Measurements from ENCODE around the gene USP6.
"Not testable (repeated sequence)": the region's sequence is repeated elsewhere in the genome, so short reads cannot be mapped to it uniquely, and the experiment has no call there.

The USP6 gene

GRCh38 chr17:5136580-5137412 lies 21.0 kb downstream of the USP6 start:
- DNase-seq, result not testable (repeated sequence)

DNA sequence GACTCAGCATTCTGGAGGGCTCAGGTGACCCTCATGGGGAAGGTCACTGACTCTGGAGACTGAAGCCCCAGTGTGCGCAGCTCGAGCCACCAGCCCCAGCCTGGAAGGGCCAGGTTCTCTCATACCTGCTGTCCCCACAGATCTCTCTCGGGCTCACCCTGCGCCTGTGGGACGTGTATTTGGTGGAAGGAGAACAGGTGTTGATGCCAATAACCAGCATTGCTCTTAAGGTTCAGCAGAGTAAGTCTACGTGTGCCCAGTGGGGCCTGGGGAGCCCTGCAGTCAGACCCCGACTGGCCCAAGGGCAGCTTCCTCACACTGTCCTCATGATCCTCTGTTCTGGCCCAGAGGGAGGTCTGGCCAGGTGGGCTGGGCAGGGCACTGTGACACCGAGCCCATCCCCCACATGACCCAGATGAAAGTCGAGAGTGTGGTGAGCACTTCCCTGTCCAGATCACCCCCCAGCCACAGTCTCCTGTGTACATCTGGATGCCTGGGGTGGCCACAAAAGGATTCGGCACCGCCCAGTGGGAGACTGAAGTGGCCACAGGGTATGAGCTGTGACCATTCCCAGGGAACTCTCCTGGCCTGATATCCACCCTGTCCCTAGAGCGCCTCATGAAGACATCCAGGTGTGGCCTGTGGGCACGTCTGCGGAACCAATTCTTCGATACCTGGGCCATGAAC lies 21.8 kb downstream of the USP6 start:
- not testable (repeated sequence) for DNase-seq

DNA sequence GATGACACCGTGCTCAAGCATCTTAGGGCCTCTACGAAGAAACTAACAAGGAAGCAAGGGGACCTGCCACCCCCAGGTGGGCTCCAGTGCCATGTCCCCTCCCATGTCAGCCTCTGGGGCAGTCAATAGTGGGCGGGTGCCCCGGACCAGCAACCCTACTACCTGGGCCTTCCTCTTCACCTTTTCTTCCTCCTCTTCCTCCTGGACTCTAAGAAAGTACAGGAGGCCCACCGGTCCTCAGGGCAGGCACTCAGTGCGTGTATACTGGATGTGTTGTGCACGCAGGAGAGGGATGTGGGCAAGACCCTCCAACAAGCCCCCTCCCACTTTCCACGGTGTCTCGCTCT lies 22.3 kb downstream of the USP6 start:
- not testable (repeated sequence) for DNase-seq

DNA sequence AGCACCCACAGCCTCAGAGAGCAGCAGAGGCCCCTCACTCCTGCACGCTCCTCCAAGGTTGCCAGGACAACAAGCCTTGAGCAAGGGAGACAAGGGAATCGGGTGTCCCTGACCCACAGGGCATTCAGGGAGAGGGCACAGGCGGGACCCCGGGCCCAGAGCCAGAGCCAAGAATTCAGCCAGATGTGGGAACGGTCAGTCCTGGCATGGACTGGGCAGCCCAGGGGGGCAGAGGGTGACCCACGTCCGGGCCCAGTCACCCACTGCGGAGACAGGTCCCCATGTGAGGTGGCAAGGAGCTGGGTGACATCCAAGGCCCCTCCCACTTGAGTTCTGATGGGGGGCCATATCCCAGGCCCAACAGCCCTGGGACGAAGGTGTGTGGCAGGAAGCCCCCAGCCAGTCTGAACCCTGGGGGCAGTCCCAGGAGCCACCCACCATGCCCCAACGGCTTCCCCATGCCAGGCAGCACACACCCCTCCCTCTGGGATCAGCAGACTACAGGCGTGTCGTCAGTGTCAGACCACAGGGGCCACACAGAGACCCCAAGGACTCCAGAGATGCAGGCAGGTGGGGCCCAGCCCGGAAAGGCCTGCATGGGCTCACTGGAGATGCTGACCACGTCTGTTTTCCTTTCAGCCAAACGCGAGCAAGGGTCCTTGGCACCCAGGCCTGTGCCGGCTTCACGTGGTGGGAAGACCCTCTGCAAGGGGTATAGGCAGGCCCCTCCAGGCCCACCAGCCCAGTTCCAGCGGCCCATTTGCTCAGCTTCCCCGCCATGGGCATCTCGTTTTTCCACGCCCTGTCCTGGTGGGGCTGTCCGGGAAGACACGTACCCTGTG lies 23.0 kb downstream of the USP6 start:
- no peak for DNase-seq

GRCh38 chr17:5139458-5139732 lies 23.6 kb downstream of the USP6 start:
- no peak for DNase-seq

DNA sequence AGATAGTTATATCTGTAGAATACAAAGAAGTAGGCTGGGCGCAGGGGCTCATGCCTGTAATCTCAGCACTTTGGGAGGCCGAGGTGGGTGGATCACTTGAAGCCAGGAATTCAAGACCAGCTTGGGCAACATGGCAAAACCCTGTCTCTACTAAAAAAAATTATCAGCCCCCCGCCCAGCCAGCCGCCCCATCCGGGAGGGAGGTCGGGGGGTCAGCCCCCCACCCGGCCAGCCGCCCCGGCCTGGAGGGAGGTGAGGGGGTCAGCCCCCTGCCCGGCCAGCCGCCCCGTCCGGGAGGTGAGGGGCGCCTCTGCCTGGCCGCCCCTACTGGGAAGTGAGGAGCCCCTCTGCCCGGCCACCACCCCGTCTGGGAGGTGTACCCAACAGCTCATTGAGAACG lies 27.0 kb downstream of the USP6 start:
- not testable (repeated sequence) for DNase-seq

GRCh38 chr17:5146122-5146521 lies 30.3 kb downstream of the USP6 start:
- not testable (repeated sequence) for DNase-seq

DNA sequence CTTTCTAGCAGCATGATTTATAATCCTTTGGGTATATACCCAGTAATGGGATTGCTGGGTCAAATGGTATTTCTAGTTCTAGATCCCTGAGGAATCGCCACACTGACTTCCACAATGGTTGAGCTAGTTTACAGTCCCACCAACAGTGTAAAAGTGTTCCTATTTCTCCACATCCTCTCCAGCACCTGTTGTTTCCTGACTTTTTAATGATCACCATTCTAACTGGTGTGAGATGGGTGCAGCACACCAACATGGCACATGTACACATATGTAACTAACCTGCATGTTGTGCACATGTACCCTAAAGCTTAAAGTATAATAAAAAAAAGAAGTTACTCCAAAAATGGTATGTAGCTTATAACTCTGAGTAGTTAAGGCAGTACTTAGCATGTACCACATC lies 44.9 kb downstream of the USP6 start:
- DNase-seq, result not testable (repeated sequence)

GRCh38 chr17:5161793-5162192 lies 46.0 kb downstream of the USP6 start:
- DNase-seq, result not testable (repeated sequence)

GRCh38 chr17:5164436-5164835 lies 48.6 kb downstream of the USP6 start:
- no peak for DNase-seq

DNA sequence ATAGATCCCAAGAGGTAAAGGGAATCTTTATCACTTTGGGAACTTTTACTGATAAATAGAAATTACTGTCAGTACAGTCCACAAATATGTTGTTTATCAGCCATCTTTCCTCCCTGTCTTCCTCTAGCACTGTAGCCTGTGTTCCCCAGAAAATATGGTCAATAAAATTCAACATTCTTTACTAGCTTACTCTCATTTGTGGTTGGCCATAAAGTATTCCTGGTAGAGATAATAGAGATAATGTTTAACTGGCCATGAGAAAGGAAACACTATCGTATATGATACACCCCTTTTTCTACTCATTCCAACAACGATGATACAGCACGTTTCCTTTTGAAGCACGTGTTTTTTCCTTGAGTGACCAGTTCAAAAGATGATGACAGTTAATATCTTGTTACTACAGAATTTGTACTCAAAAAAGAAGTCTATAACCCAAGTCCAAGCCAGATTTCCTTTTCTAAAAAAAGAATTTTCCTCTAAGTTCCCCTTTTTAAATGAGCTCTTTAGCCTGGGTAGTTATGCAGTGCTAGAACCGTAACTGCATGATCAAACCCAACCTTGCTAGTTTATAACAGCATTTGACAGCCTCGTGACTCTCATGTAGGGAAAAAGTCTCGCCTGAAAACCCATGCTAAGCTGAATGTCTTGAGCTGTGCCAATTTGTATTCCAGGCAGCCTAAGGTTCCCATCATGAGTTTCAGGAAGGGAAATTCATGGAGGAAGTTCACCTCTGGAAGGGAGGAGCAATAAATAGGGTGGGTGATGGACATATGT lies 50.1 kb downstream of the USP6 start:
- not testable (repeated sequence) for DNase-seq

DNA sequence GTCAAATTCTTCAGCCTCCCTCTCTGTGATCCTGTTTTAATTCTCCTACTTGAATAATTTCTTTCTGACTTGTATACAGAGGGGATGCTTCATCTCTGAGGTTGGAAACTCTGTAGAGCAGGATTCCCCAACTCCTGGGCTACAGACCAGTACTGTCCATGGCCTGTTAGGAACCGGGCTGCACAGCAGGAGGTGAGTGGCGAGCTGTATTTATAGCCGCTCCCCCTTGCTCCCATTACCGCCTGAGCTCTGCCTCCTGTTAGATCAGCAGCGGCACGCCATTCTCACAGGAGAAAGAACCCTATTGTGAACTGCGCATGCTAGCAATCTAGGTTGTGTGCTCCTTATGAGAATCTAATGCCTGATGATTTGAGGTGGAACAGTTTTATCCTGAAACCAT lies 59.2 kb downstream of the USP6 start:
- not testable (repeated sequence) for DNase-seq

DNA sequence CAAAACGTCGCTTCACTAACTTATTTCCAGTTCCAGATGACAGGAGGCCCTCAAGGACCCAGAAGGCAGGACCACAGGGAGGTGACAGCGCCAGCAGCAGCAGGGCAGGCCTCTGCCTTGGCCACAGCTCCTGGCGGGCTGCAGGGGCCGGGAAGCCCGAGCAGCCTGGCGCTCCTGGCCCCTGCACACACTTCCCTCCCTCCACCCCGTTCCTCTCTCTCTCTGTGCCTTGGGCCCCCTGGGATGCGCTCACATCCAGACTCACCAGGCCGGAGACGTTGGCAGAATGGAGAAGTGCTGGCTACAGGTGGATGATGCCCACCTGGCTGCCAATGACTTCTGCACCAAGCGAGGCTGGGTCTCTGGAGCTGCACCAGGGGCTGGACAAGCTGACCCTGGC lies 63.2 kb downstream of the USP6 start:
- DNase-seq, result no peak

GRCh38 chr17:5181509-5182305 lies 65.9 kb downstream of the USP6 start:
- DNase-seq, result no peak

DNA sequence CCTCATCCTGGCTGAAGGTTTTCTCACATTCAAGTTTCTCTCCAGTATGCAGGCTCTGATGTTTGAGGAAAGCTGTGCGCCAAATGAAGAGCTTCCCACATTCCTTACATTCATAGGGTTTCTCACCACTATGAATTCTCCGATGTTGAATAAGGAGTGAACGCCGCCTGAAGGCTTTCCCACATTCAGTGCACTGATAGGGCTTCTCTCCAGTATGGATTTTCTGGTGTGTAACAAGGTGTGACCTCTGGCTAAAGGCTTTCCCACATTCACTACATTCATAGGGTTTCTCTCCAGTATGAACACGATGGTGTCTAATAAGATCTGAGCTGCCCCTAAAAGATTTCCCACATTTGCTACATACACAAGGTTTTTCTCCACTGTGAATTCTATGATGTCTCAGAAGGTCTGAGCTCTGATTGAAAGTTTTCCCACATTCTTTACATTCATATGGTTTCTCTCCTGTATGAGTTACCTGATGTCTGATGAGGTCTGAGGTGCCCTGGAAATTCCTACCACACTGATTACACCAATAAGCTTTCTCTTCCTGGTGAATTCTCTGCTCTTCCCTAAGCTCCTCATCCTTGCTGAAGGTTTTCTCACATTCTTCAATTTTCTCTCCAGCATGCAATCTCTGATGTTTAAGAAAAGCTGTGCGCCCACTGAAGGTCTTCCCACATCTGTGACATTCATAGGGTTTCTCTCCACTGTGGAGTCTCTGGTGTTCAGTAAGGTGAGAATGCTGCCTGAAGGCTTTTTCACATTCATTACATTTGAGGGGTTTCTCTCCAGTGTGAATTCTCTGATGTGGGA lies 67.0 kb downstream of the USP6 start:
- no peak for DNase-seq

DNA sequence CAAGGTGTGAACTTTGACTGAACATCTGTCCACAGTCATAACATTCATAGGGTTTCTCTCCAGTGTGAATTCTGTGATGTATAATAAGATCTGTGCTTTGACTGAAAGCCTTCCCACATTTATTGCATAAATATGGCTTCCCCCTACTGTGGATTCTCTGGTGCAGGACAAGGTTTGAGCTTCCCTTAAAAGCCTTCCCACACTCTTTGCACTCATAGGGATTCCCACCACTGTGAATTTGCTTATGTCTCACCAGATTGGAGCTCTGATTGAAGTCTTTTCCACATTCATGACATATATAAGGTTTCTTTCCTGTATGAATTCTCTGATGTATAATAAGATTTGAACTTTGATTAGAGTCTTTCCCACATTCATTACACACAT lies 67.6 kb downstream of the USP6 start:
- DNase-seq, result no peak

DNA sequence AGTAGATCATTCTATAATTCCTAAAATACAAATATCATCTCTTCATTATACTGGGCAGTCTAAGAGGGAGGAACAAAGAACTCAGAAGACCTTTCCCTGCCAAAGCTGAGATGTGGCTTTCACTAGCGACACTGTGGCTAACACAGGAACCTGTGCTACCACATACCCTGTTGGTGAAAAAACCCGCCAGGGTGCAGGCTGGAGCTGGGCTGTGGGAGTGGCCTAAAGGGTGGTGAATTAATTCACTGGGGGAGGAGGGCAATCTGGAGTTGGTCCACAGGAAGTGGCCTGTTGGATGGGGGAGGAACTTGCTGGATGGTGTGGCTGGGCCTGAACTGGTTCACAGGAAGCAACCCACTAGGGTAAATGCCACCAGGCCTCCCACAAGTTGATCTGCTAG lies 68.5 kb downstream of the USP6 start:
- no peak for DNase-seq

GRCh38 chr17:5191541-5192417 lies 75.9 kb downstream of the USP6 start, which contains the start of gene ZNF594:
ZNF594 (minus strand) TSS chr17:5191868; CDS start chr17:5184256, 7,612 bp downstream.
- DNase-seq, result peak; percentile 99

- DNase-seq, result no peak
Measured at GRCh38 chr17:5194346-5194745, 78.5 kb downstream of the USP6 start.

GRCh38 chr17:5198472-5198871 lies 82.6 kb downstream of the USP6 start:
- no peak for DNase-seq

Measured in activated CD4-positive, alpha-beta T cell treated with anti-CD3 and anti-CD28 coated beads for 48 hours (primary cell).